Neural cell (in vitro differentiated cells): ENCODE data around the gene SCAF4.

ENCODE experiments used
- CTCF ChIP-seq: fragments of 450-650 bp; IDR thresholded peaks from 2 replicates; pipeline ENCODE4 v1.5.1; 2014; ENCODE audit warnings: antibody characterized with exemption, mild to moderate bottlenecking, moderate library complexity; ENCODE audit not compliant: poor library complexity, severe bottlenecking
- EP300 ChIP-seq: fragments of 450-650 bp; conservative IDR thresholded peaks from 2 replicates; pipeline ENCODE4 v1.6.1; 2014; ENCODE audit warnings: antibody characterized with exemption, mild to moderate bottlenecking, moderate library complexity; ENCODE audit not compliant: poor library complexity, severe bottlenecking
- POLR2AphosphoS5 ChIP-seq: IDR thresholded peaks from 2 replicates; pipeline ENCODE4 v1.6.1; 2012
- RAD21 ChIP-seq: fragments of 450-650 bp; conservative IDR thresholded peaks from 2 replicates; pipeline ENCODE4 v1.6.1; 2014; ENCODE audit warnings: antibody characterized with exemption, mild to moderate bottlenecking, moderate library complexity
- REST ChIP-seq: IDR thresholded peaks from 2 replicates; pipeline ENCODE4 v1.6.1; 2012; ENCODE audit warnings: borderline replicate concordance
- SMC3 ChIP-seq: fragments of 450-650 bp; conservative IDR thresholded peaks from 2 replicates; pipeline ENCODE4 v1.6.1; 2014; ENCODE audit warnings: antibody characterized with exemption, mild to moderate bottlenecking, moderate library complexity; ENCODE audit not compliant: poor library complexity
- TAF1 ChIP-seq: IDR thresholded peaks from 2 replicates; pipeline ENCODE4 v1.6.1; 2012; ENCODE audit warnings: low read depth

- TF ChIP-seq POLR2AphosphoS5 (no peak), CTCF (no peak), TAF1 (no peak), EP300 (no peak), SMC3 (no peak), RAD21 (no peak), REST (no peak)
Observed at GRCh38 chr21:31629972-31630711, 101.8 kb downstream of the SCAF4 start.
